Skeletal muscle tissue (tissue), 4 donors: Measurements from ENCODE around the gene NECTIN2. TPM values are rescaled to one million over a fixed set of nuclear protein-coding genes. Genes with fewer than 3 reads are reported as not detected.

Source experiments
- H3K27ac ChIP-seq: one replicate; pipeline ENCODE4 v1.7.0; 2013; ENCODE audit warnings: mild to moderate bottlenecking, low read depth, low read length, inconsistent platforms
- H3K27me3 ChIP-seq, 3 donors: one replicate each; pipeline ENCODE4 v1.7.0; 2013; ENCODE audit warnings: low read length in 3 of 3; ENCODE audit not compliant: control insufficient read depth in 3 of 3, insufficient read depth in 3 of 3
- H3K36me3 ChIP-seq, 3 donors: one replicate each; pipeline ENCODE4 v1.7.0; 2013; ENCODE audit warnings: low read length in 3 of 3; ENCODE audit not compliant: control insufficient read depth in 3 of 3, insufficient read depth in 3 of 3
- H3K4me1 ChIP-seq, 3 donors: one replicate each; pipeline ENCODE4 v1.7.0; 2013; ENCODE audit warnings: low read length in 3 of 3, mild to moderate bottlenecking in 3 of 3; ENCODE audit not compliant: control insufficient read depth in 3 of 3, insufficient read depth in 3 of 3
- H3K4me3 ChIP-seq, 3 donors: one replicate each; pipeline ENCODE4 v1.7.0; 2013; ENCODE audit warnings: low read length in 3 of 3
- H3K9ac ChIP-seq, 3 donors: one replicate each; pipeline ENCODE4 v1.7.0; 2013; ENCODE audit warnings: low read length in 3 of 3, mild to moderate bottlenecking in 3 of 3, moderate library complexity in 2 of 3, low read depth in 1 of 3
- H3K9me3 ChIP-seq, 3 donors: one replicate each; pipeline ENCODE4 v1.7.0; 2013; ENCODE audit warnings: low read length in 3 of 3; ENCODE audit not compliant: control insufficient read depth in 3 of 3
- total RNA-seq: library from RNA; depleted of rRNA; stranded (reverse); fragments of >200 nt; gene quantifications from one replicate; pipeline ENCODE4 v1.2.3, GENCODE V29; 2014
- donor health status: Osteomylitis.

NECTIN2 gene
- total RNA-seq, 1 donor from 2014 or later = 31.8 TPM

- Histone ChIP-seq H3K36me3 (peaks cover 4 to 9% (median 4%) of the 10 kb centered on the region in 3 donors), H3K4me3 (peak within 1 kb of the TSS; percentile 79 to 81 (median 80)), H3K9ac (peak within 1 kb of the TSS; percentile 83 to 93 (median 85)), H3K27ac (peak within 1 kb of the TSS; percentile 70), H3K4me1 (peaks cover 19 to 24% (median 23%) of the 10 kb centered on the region in 3 donors), H3K9me3 (no peaks in the 10 kb centered on the region), H3K27me3 (no peaks in the 10 kb centered on the region)
Measured at GRCh38 chr19:44808463-44809371, 37.4 kb upstream of the NECTIN2 start, which contains the start of gene BCAM. Gene BCAM, plus strand, starts transcription at chr19:44809103. Its CDS starts 22 bp downstream, at chr19:44809125.

- peaks cover 19 to 23% (median 21%) of the 10 kb centered on the region in 3 donors for H3K4me1 ChIP-seq
- peak overlapping the region; percentile 79 to 81 (median 80) for H3K4me3 ChIP-seq
- H3K9ac ChIP-seq = peak overlapping the region; percentile 83 to 93 (median 85)
- peak overlapping the region; percentile 54 for H3K27ac ChIP-seq
- H3K9me3 ChIP-seq = no peaks in the 10 kb centered on the region
- peaks cover 4 to 17% (median 6%) of the 10 kb centered on the region in 3 donors for H3K36me3 ChIP-seq
- H3K27me3 ChIP-seq = no peaks in the 10 kb centered on the region
Measured at GRCh38 chr19:44809577-44810233, 36.4 kb upstream of the NECTIN2 start.

GRCh38 chr19:44810234-44811121 lies 35.6 kb upstream of the NECTIN2 start:
- H3K27ac ChIP-seq = no peak overlapping the region
- H3K36me3 ChIP-seq = peaks cover 11 to 22% (median 11%) of the 10 kb centered on the region in 3 donors
- no peaks in the 10 kb centered on the region for H3K27me3 ChIP-seq
- no peaks in the 10 kb centered on the region for H3K9me3 ChIP-seq
- H3K4me3 ChIP-seq = peak overlapping the region; percentile 1 to 58 (median 38)
- H3K4me1 ChIP-seq = peaks cover 19 to 23% (median 21%) of the 10 kb centered on the region in 3 donors
- peak overlapping the region in 2 of 3 donors; percentile 57 to 61 for H3K9ac ChIP-seq

GRCh38 chr19:44811122-44811419 lies 35.0 kb upstream of the NECTIN2 start:
- Histone ChIP-seq H3K4me1 (peaks cover 19 to 23% (median 21%) of the 10 kb centered on the region in 3 donors), H3K9me3 (no peaks in the 10 kb centered on the region), H3K36me3 (peaks cover 11 to 22% (median 11%) of the 10 kb centered on the region in 3 donors), H3K27ac (no peak overlapping the region), H3K4me3 (peak overlapping the region in 1 of 3 donors; percentile 2), H3K9ac (no peak overlapping the region), H3K27me3 (no peaks in the 10 kb centered on the region)

GRCh38 chr19:44812142-44812718 lies 33.9 kb upstream of the NECTIN2 start:
- H3K36me3 ChIP-seq = peaks cover 11 to 22% (median 11%) of the 10 kb centered on the region in 3 donors
- no peak overlapping the region for H3K27ac ChIP-seq
- no peaks in the 10 kb centered on the region for H3K27me3 ChIP-seq
- H3K4me1 ChIP-seq = peaks cover 19 to 23% (median 21%) of the 10 kb centered on the region in 3 donors
- no peak overlapping the region for H3K4me3 ChIP-seq
- peak overlapping the region in 1 of 3 donors; percentile 33 for H3K9ac ChIP-seq
- no peaks in the 10 kb centered on the region for H3K9me3 ChIP-seq

GRCh38 chr19:44813070-44813840 lies 32.8 kb upstream of the NECTIN2 start:
- H3K4me3 ChIP-seq = no peak overlapping the region
- no peaks in the 10 kb centered on the region for H3K27me3 ChIP-seq
- H3K27ac ChIP-seq = no peak overlapping the region
- peaks cover 11 to 22% (median 13%) of the 10 kb centered on the region in 3 donors for H3K36me3 ChIP-seq
- peaks cover 12 to 17% (median 16%) of the 10 kb centered on the region in 3 donors for H3K4me1 ChIP-seq
- no peaks in the 10 kb centered on the region for H3K9me3 ChIP-seq
- no peak overlapping the region for H3K9ac ChIP-seq

- Histone ChIP-seq H3K4me3 (no peak overlapping the region), H3K4me1 (peaks cover 9 to 13% (median 11%) of the 10 kb centered on the region in 3 donors), H3K36me3 (peaks cover 11 to 24% (median 13%) of the 10 kb centered on the region in 3 donors), H3K9ac (no peak overlapping the region), H3K27me3 (no peaks in the 10 kb centered on the region), H3K9me3 (no peaks in the 10 kb centered on the region), H3K27ac (no peak overlapping the region)
Measured at GRCh38 chr19:44813841-44814470, 32.1 kb upstream of the NECTIN2 start.

GRCh38 chr19:44814517-44814916 lies 31.6 kb upstream of the NECTIN2 start:
- Histone ChIP-seq H3K4me3 (no peak overlapping the region), H3K27ac (no peak overlapping the region), H3K9me3 (no peaks in the 10 kb centered on the region), H3K27me3 (no peaks in the 10 kb centered on the region), H3K9ac (no peak overlapping the region), H3K4me1 (peaks cover 4 to 8% (median 5%) of the 10 kb centered on the region in 3 donors), H3K36me3 (peaks cover 11 to 25% (median 13%) of the 10 kb centered on the region in 3 donors)
